MM.1S (cell line): Measurements from ENCODE around the gene GPHN.
"Not testable (repeated sequence)": the region's sequence is repeated elsewhere in the genome, so short reads cannot be mapped to it uniquely, and the experiment has no call there.

Experiments
- CTCF ChIP-seq: fragments of 300-600 bp; sonication (generic); IDR thresholded peaks from 2 replicates; pipeline ENCODE4 v1.5.1; 2016; ENCODE audit warnings: antibody characterized with exemption, low read length, mixed read lengths
- EZH2phosphoT487 ChIP-seq: fragments of 300-600 bp; sonication (generic); IDR thresholded peaks from 2 replicates; pipeline ENCODE4 v1.6.1; 2018; ENCODE audit warnings: antibody characterized with exemption, low read length

DNA sequence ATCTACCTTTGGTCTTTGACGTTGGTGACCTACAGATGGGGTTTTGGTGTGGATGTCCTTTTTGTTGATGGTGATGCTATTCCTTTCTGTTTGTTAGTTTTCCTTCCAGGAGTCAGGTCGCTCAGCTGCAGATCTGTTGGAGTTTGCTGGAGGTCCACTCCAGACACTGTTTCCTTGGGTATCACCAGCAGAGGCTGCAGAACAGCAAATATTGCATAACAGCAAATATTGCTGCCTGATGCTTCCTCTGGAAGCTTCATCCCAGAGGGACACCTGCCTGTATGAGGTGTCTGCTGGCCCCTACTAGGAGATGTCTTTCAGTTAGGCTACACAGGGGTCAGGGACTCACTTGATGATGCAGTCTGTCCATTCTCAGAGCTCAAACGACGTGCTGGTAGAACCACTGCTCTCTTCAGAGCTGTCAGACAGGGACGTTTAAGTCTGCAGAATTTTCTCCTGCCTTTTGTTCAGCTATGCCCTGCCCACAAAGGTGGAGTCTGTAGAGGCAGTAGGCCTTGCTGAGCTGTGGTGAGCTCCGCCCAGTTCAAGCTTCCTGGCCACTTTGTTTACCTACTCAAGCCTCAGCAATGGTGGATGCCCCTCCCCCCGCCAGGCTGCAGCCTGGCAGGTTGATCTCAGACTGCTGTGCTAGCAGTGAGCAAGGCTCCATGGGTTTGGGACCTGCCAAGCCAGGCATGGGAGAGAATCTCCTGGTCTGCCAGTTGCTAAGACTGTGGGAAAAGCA, 559.3 kb downstream of the GPHN start:
- not testable (repeated sequence) for TF ChIP-seq CTCF, EZH2phosphoT487
